HG03066 (cell line): ENCODE results near the gene REPIN1.

Experiments
- ATAC-seq: cut with Tn5 transposase; IDR thresholded peaks from one replicate; pipeline ENCODE4 v1.9.1; 2021; ENCODE audit warnings: low read depth; ENCODE audit not compliant: unreplicated experiment

The REPIN1 gene

GRCh38 chr7:150336746-150337145, 31.9 kb upstream of the REPIN1 start:
- no peak for ATAC-seq

GRCh38 chr7:150337179-150337578, 31.4 kb upstream of the REPIN1 start:
- ATAC-seq, result no peak

- ATAC-seq, result no peak
Measured at GRCh38 chr7:150337659-150338081, 31.0 kb upstream of the REPIN1 start.

- ATAC-seq, result no peak
Measured at GRCh38 chr7:150338166-150338829, 30.3 kb upstream of the REPIN1 start.

GRCh38 chr7:150339409-150339809, 29.2 kb upstream of the REPIN1 start:
- ATAC-seq, result no peak

- no peak for ATAC-seq
Measured at GRCh38 chr7:150340024-150340749, 28.4 kb upstream of the REPIN1 start.

GRCh38 chr7:150340875-150341262, 27.8 kb upstream of the REPIN1 start:
- no peak for ATAC-seq

GRCh38 chr7:150341263-150342120, 27.1 kb upstream of the REPIN1 start, which contains the start of gene RARRES2:
TSS of gene RARRES2 (minus strand) at chr7:150341629. CDS start at chr7:150340609, 1,020 bp downstream.
- no peak for ATAC-seq

- no peak for ATAC-seq
Measured at GRCh38 chr7:150342121-150342408, 26.6 kb upstream of the REPIN1 start.

- ATAC-seq, result no peak
Measured at GRCh38 chr7:150343225-150343624, 25.4 kb upstream of the REPIN1 start.

- ATAC-seq, result no peak
Measured at GRCh38 chr7:150344299-150344698, 24.3 kb upstream of the REPIN1 start.

- no peak for ATAC-seq
Measured at GRCh38 chr7:150345012-150345411, 23.6 kb upstream of the REPIN1 start.

- ATAC-seq, result no peak
Measured at GRCh38 chr7:150346922-150347321, 21.7 kb upstream of the REPIN1 start.

GRCh38 chr7:150351587-150352194, 16.9 kb upstream of the REPIN1 start:
- no peak for ATAC-seq

GRCh38 chr7:150355666-150356059, 13.0 kb upstream of the REPIN1 start:
- no peak for ATAC-seq

- ATAC-seq, result no peak
Measured at GRCh38 chr7:150356265-150356897, 12.2 kb upstream of the REPIN1 start.

- peak; percentile 61 for ATAC-seq
Measured at GRCh38 chr7:150357270-150357669, 11.4 kb upstream of the REPIN1 start.

- ATAC-seq, result no peak
Measured at GRCh38 chr7:150357771-150358427, 10.7 kb upstream of the REPIN1 start.

- ATAC-seq, result no peak
Measured at GRCh38 chr7:150358433-150358832, 10.2 kb upstream of the REPIN1 start.
